ENCODE measurements around the gene LUC7L3.

- no peak for TF ChIP-seq CTCF (IDR thresholded peaks at IDR 0.05)
- no peak for TF ChIP-seq POLR2A (IDR thresholded peaks at IDR 0.05)
- no peak for TF ChIP-seq EP300 (IDR thresholded peaks at IDR 0.05; ENCODE audit: low read depth)
- TF ChIP-seq POLR2AphosphoS5 (IDR thresholded peaks at IDR 0.05), result no peak
These were observed 46.4 kb upstream of the LUC7L3 start for GRCh38 chr17:50672831-50673551.
